SJSA1 (cell line): ENCODE data around the gene PRAME. TPM values are rescaled to one million over a fixed set of nuclear protein-coding genes. Genes with fewer than 3 reads are reported as not detected.

Experiments used
- DNase-seq, 2 experiments: peaks; one replicate each; pipeline ENCODE4 v3.0.0-alpha.2; 2015 to 2020; ENCODE audit warnings: low spot score in 2 of 2, low read depth in 1 of 2
- H3K27ac ChIP-seq: fragments of 250-450 bp; sonication (Bioruptor Pico); 2 replicates; pipeline ENCODE4 v1.5.1; 2020; ENCODE audit warnings: mild to moderate bottlenecking, moderate library complexity
- H3K27me3 ChIP-seq: fragments of 250-450 bp; sonication (Bioruptor Pico); replicated peaks from 2 replicates; pipeline ENCODE4 v1.5.1; 2020; ENCODE audit warnings: mild to moderate bottlenecking, moderate library complexity
- H3K36me3 ChIP-seq: fragments of 250-450 bp; sonication (Bioruptor Pico); 2 replicates; pipeline ENCODE4 v1.5.1; 2020; ENCODE audit warnings: mild to moderate bottlenecking
- H3K4me1 ChIP-seq: fragments of 250-450 bp; sonication (Bioruptor Pico); replicated peaks from 2 replicates; pipeline ENCODE4 v1.6.1; 2021; ENCODE audit warnings: mild to moderate bottlenecking
- H3K4me3 ChIP-seq: fragments of 250-450 bp; sonication (Bioruptor Pico); 2 replicates; pipeline ENCODE4 v1.5.1; 2020; ENCODE audit warnings: mild to moderate bottlenecking
- H3K9me3 ChIP-seq: fragments of 250-450 bp; sonication (Bioruptor Pico); replicated peaks from 2 replicates; pipeline ENCODE4 v1.5.1; 2020; ENCODE audit warnings: mild to moderate bottlenecking
- total RNA-seq: library from RNA; depleted of rRNA; stranded (reverse); fragments of >200 nt; shearing (Covaris generic); gene quantifications from 2 replicates; pipeline ENCODE4 v1.2.3, GENCODE V29; 2014

PRAME gene
- total RNA-seq, 1 experiment from 2014 or later = 0.05 TPM

GRCh38 chr22:22573047-22573889 lies 14.2 kb upstream of the PRAME start:
- H3K27me3 ChIP-seq = peaks cover 20% of the 10 kb centered on the region
- no peak overlapping the region for H3K4me3 ChIP-seq
- no peak for DNase-seq
- no peaks in the 10 kb centered on the region for H3K9me3 ChIP-seq
- no peaks in the 10 kb centered on the region for H3K36me3 ChIP-seq
- H3K4me1 ChIP-seq = no peaks in the 10 kb centered on the region
- H3K27ac ChIP-seq = no peak overlapping the region

GRCh38 chr22:22571862-22572261 lies 12.8 kb upstream of the PRAME start:
- H3K9me3 ChIP-seq = no peaks in the 10 kb centered on the region
- no peak for DNase-seq
- H3K27me3 ChIP-seq = peaks cover 21% of the 10 kb centered on the region
- H3K36me3 ChIP-seq = no peaks in the 10 kb centered on the region
- H3K27ac ChIP-seq = no peak overlapping the region
- no peaks in the 10 kb centered on the region for H3K4me1 ChIP-seq
- H3K4me3 ChIP-seq = no peak overlapping the region

GRCh38 chr22:22571429-22571828 lies 12.4 kb upstream of the PRAME start:
- no peaks in the 10 kb centered on the region for H3K36me3 ChIP-seq
- no peaks in the 10 kb centered on the region for H3K9me3 ChIP-seq

GRCh38 chr22:22569218-22569617 lies 10.2 kb upstream of the PRAME start:
- Histone ChIP-seq H3K4me1 (no peaks in the 10 kb centered on the region), H3K27ac (no peak overlapping the region), H3K9me3 (no peaks in the 10 kb centered on the region), H3K36me3 (no peaks in the 10 kb centered on the region), H3K27me3 (peaks cover 13% of the 10 kb centered on the region), H3K4me3 (no peak overlapping the region)
- DNase-seq = no peak

More at GRCh38 chr22:22571429-22571828, 12.4 kb upstream of the PRAME start:
- Histone ChIP-seq H3K27me3 (peaks cover 18% of the 10 kb centered on the region), H3K4me1 (no peaks in the 10 kb centered on the region), H3K27ac (no peak overlapping the region), H3K4me3 (no peak overlapping the region)
- DNase-seq = no peak

GRCh38 chr22:22565981-22566380 lies 6.9 kb upstream of the PRAME start:
- no peak overlapping the region for H3K27ac ChIP-seq
- H3K9me3 ChIP-seq = no peaks in the 10 kb centered on the region
- H3K4me1 ChIP-seq = no peaks in the 10 kb centered on the region
- DNase-seq = no peak
- H3K36me3 ChIP-seq = no peaks in the 10 kb centered on the region
- H3K27me3 ChIP-seq = peaks cover 8% of the 10 kb centered on the region
- no peak overlapping the region for H3K4me3 ChIP-seq

GRCh38 chr22:22558071-22558971 lies 744 bp downstream of the PRAME start:
- Histone ChIP-seq H3K36me3 (no peaks in the 10 kb centered on the region), H3K4me1 (no peaks in the 10 kb centered on the region), H3K9me3 (no peaks in the 10 kb centered on the region), H3K27me3 (no peaks in the 10 kb centered on the region), H3K4me3 (no peak overlapping the region), H3K27ac (no peak overlapping the region)
- no peak for DNase-seq

GRCh38 chr22:22556995-22557925 lies 1.8 kb downstream of the PRAME start:
- Histone ChIP-seq H3K4me3 (no peak overlapping the region), H3K27ac (no peak overlapping the region), H3K4me1 (no peaks in the 10 kb centered on the region), H3K36me3 (no peaks in the 10 kb centered on the region), H3K9me3 (no peaks in the 10 kb centered on the region), H3K27me3 (no peaks in the 10 kb centered on the region)
- no peak for DNase-seq

- 0 out of 2 replicates have a peak, but pooled peaks cover 2% of the 10 kb centered on the region for H3K27me3 ChIP-seq
- DNase-seq = no peak
- no peaks in the 10 kb centered on the region for H3K4me1 ChIP-seq
- H3K4me3 ChIP-seq = no peak overlapping the region
- no peak overlapping the region for H3K27ac ChIP-seq
- no peaks in the 10 kb centered on the region for H3K9me3 ChIP-seq
- no peaks in the 10 kb centered on the region for H3K36me3 ChIP-seq
Observed at GRCh38 chr22:22556578-22556977, 2.5 kb downstream of the PRAME start.

GRCh38 chr22:22555596-22555995 lies 3.5 kb downstream of the PRAME start:
- Histone ChIP-seq H3K27ac (no peak overlapping the region), H3K4me1 (no peaks in the 10 kb centered on the region), H3K36me3 (no peaks in the 10 kb centered on the region), H3K27me3 (peaks cover 5% of the 10 kb centered on the region; the same call in 1 of the 2 replicates), H3K9me3 (no peaks in the 10 kb centered on the region), H3K4me3 (no peak overlapping the region)
- no peak for DNase-seq

- Histone ChIP-seq H3K27me3 (peaks cover 10% of the 10 kb centered on the region; the same call in 1 of the 2 replicates), H3K9me3 (no peaks in the 10 kb centered on the region), H3K4me1 (no peaks in the 10 kb centered on the region), H3K27ac (no peak overlapping the region), H3K36me3 (no peaks in the 10 kb centered on the region), H3K4me3 (no peak overlapping the region)
- DNase-seq = no peak
Observed at GRCh38 chr22:22554587-22555284, 4.3 kb downstream of the PRAME start.

- Histone ChIP-seq H3K27me3 (peaks cover 14% of the 10 kb centered on the region; the same call in 1 of the 2 replicates), H3K9me3 (no peaks in the 10 kb centered on the region), H3K36me3 (no peaks in the 10 kb centered on the region), H3K4me1 (no peaks in the 10 kb centered on the region), H3K27ac (no peak overlapping the region), H3K4me3 (no peak overlapping the region)
- no peak for DNase-seq
Observed at GRCh38 chr22:22553735-22554586, 5.1 kb downstream of the PRAME start.

- no peak for DNase-seq
- H3K4me1 ChIP-seq = no peaks in the 10 kb centered on the region
- no peak overlapping the region for H3K27ac ChIP-seq
- H3K9me3 ChIP-seq = no peaks in the 10 kb centered on the region
- peaks cover 16% of the 10 kb centered on the region; the same call in 1 of the 2 replicates for H3K27me3 ChIP-seq
- no peaks in the 10 kb centered on the region for H3K36me3 ChIP-seq
- H3K4me3 ChIP-seq = no peak overlapping the region
Observed at GRCh38 chr22:22553141-22553540, 5.9 kb downstream of the PRAME start.
